ENCODE results near the gene PLD1.

The PLD1 gene

GRCh38 chr3:171838218-171838720 lies 28.0 kb upstream of the PLD1 start:
- DNase-seq: peak; percentile 36

GRCh38 chr3:171837698-171838097 lies 27.4 kb upstream of the PLD1 start:
- no peak for DNase-seq

GRCh38 chr3:171836855-171837254 lies 26.6 kb upstream of the PLD1 start:
- no peak for DNase-seq

- DNase-seq: no peak
Observed at GRCh38 chr3:171835613-171836012, 25.3 kb upstream of the PLD1 start.

GRCh38 chr3:171835116-171835515 lies 24.8 kb upstream of the PLD1 start:
- DNase-seq: no peak

GRCh38 chr3:171834461-171834801 lies 24.1 kb upstream of the PLD1 start:
- DNase-seq: no peak

- DNase-seq: no peak
Observed at GRCh38 chr3:171833789-171834460, 23.6 kb upstream of the PLD1 start.

- DNase-seq: no peak
Observed at GRCh38 chr3:171832989-171833388, 22.7 kb upstream of the PLD1 start.

- DNase-seq: no peak
Observed at GRCh38 chr3:171831936-171832335, 21.7 kb upstream of the PLD1 start.

- no peak for DNase-seq
Observed at GRCh38 chr3:171830518-171830875, 20.2 kb upstream of the PLD1 start.

- no peak for DNase-seq
Observed at GRCh38 chr3:171829841-171830517, 19.7 kb upstream of the PLD1 start.

GRCh38 chr3:171828902-171829770 lies 18.9 kb upstream of the PLD1 start:
- no peak for DNase-seq

- DNase-seq: no peak
Observed at GRCh38 chr3:171827836-171828458, 17.7 kb upstream of the PLD1 start.

GRCh38 chr3:171827385-171827784 lies 17.1 kb upstream of the PLD1 start:
- no peak for DNase-seq

- DNase-seq: no peak
Observed at GRCh38 chr3:171825222-171825828, 15.0 kb upstream of the PLD1 start.

GRCh38 chr3:171824824-171825221 lies 14.5 kb upstream of the PLD1 start:
- no peak for DNase-seq

- no peak for DNase-seq
Observed at GRCh38 chr3:171824116-171824515, 13.8 kb upstream of the PLD1 start.

- DNase-seq: no peak
Observed at GRCh38 chr3:171822431-171823106, 12.3 kb upstream of the PLD1 start.

- no peak for DNase-seq
Observed at GRCh38 chr3:171821778-171822358, 11.6 kb upstream of the PLD1 start.

GRCh38 chr3:171821044-171821443 lies 10.8 kb upstream of the PLD1 start:
- DNase-seq: no peak

- no peak for DNase-seq
Observed at GRCh38 chr3:171817074-171817800, 7.0 kb upstream of the PLD1 start.

All from amniotic stem cell (primary cell).